Kidney capillary endothelial cell (primary cell): ENCODE data around the gene SIGLEC7.
"Not testable (repeated sequence)": the region's sequence is repeated elsewhere in the genome, so short reads cannot be mapped to it uniquely, and the experiment has no call there.

Experiments used
- DNase-seq: peaks from one replicate; pipeline ENCODE4 v3.0.0-alpha.2; 2018; ENCODE audit warnings: low spot score

SIGLEC7 gene

GRCh38 chr19:51139299-51140014 is 2.6 kb upstream of the SIGLEC7 start:
- no peak for DNase-seq

GRCh38 chr19:51140441-51140840 is 1.7 kb upstream of the SIGLEC7 start:
- no peak for DNase-seq

DNA sequence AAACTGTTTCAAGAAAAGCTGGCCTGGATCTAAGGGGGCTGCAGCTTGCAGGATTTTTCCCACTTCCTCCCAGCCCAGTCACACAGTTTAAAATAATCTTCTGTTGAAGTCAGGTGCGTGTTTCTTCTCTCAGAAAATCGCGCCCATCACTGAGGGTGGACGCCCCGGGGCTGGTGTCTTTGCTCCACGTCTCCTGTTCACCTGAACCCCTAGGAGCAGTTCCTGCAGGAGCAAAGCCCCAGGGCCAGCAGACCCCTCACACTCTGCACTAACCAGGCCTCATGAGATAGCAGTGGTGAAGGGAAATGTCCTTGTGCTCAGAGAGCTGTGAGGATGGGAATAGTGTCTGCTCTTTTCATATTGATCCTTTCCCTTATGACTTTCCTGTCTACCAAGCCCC is 920 bp upstream of the SIGLEC7 start:
- no peak for DNase-seq

DNA sequence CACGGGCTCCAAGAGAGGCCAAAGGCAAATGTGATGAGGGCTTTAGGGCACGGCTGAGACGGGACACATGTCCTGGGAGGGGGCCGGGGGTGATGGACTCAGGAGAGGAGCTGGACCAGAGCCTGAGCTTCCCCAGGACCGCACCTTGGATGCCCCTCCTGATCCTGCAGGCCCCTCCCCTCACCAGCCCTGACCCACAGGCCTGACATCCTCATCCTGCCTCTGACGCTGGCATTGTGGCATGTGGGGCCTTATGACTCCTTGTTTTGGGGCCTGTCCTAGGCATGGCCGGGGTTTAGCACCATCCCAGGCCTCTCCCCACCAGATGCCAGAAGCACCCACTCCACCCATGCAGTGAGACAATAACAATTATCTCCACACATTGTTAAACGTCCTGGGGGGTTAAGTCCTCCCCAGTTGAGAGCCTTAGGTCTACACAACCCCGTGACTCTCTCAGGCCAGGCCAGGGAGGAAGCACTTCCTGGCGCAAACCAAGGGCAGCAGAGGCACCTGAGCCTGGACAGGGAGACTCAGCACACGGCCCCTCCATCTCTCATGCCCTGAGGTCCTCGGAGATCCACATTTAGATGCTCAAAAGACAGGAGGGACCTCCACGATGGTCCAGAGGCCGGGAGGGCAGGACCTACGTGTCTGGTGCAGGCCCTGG is 841 bp downstream of the SIGLEC7 start:
- DNase-seq, result not testable (repeated sequence)

GRCh38 chr19:51143486-51143885 is 1.4 kb downstream of the SIGLEC7 start:
- no peak for DNase-seq

- DNase-seq, result no peak
Observed at GRCh38 chr19:51144482-51145045, 2.5 kb downstream of the SIGLEC7 start.

DNA sequence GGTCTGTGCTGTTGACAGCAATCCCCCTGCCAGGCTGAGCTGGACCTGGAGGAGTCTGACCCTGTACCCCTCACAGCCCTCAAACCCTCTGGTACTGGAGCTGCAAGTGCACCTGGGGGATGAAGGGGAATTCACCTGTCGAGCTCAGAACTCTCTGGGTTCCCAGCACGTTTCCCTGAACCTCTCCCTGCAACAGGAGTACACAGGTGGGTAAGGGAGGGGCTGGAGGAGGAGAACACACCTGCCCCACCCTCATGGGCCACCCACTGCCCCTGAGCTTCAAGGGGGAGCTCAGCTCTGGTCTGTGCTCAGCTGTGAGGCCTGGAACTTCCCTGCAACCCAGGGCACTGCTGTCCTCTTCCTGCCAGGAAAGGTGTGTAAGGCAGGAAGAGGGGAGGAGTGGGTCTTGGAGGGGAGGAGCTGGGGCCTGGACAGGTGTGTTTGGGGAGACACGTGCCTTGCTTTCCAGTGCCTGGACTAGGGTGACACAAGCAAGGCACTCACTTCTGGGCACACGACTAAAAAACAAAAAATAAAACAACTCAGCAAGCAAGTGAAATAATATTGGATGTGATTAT is 3.9 kb downstream of the SIGLEC7 start:
- DNase-seq, result no peak

GRCh38 chr19:51146751-51147150 is 4.7 kb downstream of the SIGLEC7 start:
- DNase-seq, result no peak

- DNase-seq, result no peak
Observed at GRCh38 chr19:51147663-51148062, 5.6 kb downstream of the SIGLEC7 start.

GRCh38 chr19:51148580-51148979 is 6.5 kb downstream of the SIGLEC7 start:
- DNase-seq, result no peak

GRCh38 chr19:51150627-51151026 is 8.5 kb downstream of the SIGLEC7 start:
- no peak for DNase-seq

- no peak for DNase-seq
Observed at GRCh38 chr19:51156710-51157109, 14.6 kb downstream of the SIGLEC7 start.

DNA sequence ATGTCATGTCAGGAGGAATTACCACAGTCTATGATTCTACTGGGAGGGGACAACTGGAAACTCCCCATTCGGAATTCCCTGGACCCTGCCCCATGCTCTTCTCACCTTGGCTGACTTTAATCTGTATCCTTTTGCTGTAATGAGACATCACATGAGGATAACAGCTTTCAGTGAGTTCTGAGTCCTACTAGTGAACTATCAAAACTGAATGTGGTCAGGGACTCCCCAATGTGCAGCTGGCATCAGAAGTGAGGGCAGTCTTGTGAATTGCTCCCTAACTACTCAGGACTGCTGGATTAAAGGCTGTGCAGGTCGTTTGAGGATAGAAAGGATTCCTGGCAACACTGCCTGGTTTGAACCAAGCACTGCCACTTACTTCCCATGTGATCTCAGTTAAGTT is 15.2 kb downstream of the SIGLEC7 start:
- no peak for DNase-seq

DNA sequence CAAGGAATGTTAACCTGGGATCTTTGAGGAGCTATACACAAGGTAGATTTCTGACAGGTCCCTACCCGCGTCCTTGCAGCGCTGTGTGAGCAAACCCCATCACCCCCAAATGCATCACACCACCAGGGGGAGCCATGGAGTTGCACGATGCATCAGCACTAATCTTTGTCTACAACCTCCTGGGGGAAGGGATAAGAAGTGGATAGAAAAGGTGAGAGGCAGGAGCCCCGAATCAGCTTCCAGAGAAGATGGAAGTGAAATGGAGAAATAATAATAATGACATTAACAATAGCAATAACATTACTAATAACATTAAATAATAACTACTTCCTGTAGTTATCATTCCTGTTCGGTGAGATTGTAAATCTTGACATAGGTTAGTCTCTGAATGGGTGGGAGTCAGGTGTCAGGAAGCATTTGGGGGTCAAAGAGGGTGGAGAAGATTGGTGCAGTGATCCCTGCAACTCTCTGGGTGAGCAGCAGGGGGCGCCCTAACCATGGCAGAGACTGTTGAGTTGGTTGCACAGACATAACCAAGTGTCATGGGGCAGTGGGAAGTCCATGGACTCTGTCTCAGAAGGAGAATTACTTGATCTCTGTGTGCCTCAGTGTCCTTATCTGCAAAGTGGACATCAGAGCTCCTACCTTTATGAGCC is 16.5 kb downstream of the SIGLEC7 start:
- DNase-seq, result peak; percentile 37

DNA sequence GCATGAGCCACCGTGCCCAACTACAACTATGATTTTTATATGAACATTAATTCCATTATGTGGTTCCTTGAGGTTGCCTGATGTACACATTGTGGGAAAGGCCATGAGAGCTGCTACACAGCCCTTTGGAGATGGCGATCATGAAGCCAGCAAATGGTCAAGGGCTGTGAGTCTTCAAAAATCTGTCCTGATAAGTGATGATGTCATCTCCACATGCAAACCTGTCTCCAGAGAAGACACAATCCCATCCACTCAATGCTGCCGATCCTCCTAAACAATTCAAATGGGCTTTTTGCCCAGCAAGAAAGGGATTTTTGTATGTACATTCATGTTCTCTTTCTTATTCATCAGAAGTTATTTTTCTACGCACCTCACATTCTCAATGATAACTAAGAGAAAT is 17.6 kb downstream of the SIGLEC7 start:
- DNase-seq, result no peak

DNA sequence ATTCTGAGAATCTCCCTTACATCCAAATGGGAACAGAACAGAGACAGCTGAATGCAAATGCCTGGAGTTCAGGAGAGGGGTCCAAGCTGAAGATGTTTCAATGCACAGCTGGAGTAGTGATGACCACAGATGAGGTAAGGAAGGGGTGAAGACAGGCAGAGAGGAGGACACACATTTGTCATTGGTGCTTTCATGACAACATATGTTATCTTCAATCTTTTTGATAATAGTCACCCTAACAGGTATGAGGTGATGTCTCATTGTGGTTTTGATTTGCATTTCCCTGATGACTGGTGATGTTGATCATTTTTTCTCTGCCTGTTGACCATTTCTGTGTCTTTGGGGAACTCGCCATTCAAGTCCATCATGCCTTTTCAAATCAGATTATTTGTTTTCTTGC is 19.2 kb downstream of the SIGLEC7 start:
- no peak for DNase-seq

- DNase-seq, result no peak
Observed at GRCh38 chr19:51161867-51162496, 19.9 kb downstream of the SIGLEC7 start.

DNA sequence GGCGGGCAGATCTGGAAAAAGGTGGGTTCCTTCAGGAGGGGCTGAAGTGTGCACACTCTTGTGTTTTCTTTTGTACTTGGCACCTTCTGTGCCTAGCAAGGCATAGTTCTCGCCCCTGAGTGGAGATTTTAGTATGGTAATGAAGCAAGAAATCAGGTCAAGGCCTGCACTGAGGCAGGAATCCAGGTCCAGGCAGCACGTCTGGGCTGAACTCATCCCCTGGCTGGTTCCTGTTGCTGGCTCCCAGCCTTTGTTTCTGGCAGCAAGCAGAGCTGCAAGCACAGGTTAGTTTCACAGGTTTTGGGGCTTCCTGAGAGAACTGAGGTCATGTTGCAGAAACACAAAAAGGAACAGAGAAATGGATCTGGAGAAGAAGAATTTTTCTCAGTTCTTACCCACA is 21.2 kb downstream of the SIGLEC7 start:
- DNase-seq, result no peak

DNA sequence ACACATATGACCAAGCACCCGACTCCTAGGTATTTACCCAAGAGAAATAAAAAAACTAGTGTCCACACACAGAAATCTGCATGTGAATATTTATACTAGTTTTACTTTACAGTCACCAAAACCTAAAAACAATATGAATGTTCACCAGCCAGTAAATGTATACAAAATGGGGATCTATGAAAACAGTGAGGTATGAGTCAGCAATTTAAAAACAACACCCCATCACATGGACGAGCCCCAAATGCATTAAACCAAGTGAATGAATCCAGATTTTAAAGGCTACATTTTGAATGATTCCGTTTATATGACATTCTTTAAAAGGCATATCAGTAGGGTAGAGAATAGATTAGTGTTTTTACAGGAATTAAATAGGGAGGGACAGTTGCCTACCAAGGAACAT is 22.1 kb downstream of the SIGLEC7 start:
- no peak for DNase-seq

DNA sequence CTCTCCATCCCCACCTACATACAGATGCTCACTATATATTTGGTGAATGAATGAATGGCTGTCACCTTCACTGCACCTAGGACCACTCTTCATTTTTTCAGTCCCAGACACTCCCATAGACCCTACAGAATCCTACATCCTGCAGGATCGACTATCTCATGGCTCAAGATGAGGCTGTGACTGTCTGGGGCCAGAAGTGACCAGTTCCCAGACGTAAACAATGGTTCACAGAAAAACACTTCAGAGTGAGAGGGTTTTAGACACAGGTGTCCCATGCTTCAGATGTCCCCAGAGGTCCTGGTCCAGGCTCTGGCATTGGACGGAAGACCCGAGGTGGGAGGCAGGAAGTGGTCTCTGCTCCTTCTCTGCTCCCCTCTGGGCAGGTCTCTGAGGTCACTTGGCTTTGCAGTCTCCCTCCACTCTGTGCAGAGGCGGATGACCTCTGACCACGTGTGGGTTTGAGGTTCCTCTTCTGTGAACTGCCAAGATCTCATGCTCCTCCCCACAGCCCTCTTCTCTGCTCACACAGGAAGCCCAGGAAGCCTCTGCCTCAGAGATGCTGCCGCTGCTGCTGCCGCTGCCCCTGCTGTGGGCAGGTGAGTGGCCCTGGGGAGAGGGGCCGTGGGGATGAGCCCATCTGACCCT is 24.9 kb downstream of the SIGLEC7 start:
- DNase-seq, result no peak

- DNase-seq, result no peak
Observed at GRCh38 chr19:51168564-51169282, 26.6 kb downstream of the SIGLEC7 start.
